ENCODE data around the gene HEMGN.
"Not testable (repeated sequence)": the region's sequence is repeated elsewhere in the genome, so short reads cannot be mapped to it uniquely, and the experiment has no call there.

HEMGN gene

DNA sequence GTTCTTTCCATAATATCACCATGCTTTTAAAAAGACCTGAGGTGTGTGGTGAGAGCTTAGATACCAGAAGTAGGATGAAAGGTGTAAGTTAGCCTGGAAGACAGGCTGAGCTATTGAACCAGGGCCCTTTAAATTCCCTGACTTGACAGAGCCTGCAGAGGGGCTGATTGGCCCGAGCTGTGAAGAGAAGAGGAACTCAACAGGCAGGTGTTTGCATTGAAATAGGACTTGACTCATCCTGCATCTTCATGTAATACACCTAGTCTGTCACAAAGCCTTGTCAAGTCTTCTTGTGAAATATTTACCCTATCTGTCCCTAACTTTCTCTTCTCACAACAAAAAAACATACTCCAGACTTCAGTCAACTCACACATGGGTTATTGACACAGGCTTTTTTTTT, 28.5 kb upstream of the HEMGN start:
- no peak for DNase-seq
- Histone ChIP-seq H3K4me3 (ENCODE audit: low read depth, low read length) (no peak overlapping the region), H3K27me3 (ENCODE audit: insufficient read depth, low read depth, severe bottlenecking) (no peaks in the 10 kb centered on the region), H3K27ac (no peak overlapping the region), H3K9me3 (ENCODE audit: severe bottlenecking) (no peaks in the 10 kb centered on the region), H3K36me3 (no peaks in the 10 kb centered on the region)
- TF ChIP-seq CTCF (IDR thresholded peaks at IDR 0.05; ENCODE audit: low read depth, low read length): no peak

- TF ChIP-seq CTCF (IDR thresholded peaks at IDR 0.05; ENCODE audit: low read depth, low read length): no peak
- no peak for DNase-seq
- Histone ChIP-seq H3K9me3 (ENCODE audit: severe bottlenecking) (no peaks in the 10 kb centered on the region), H3K27me3 (ENCODE audit: insufficient read depth, low read depth, severe bottlenecking) (no peaks in the 10 kb centered on the region), H3K36me3 (no peaks in the 10 kb centered on the region), H3K27ac (no peak overlapping the region), H3K4me3 (ENCODE audit: low read depth, low read length) (no peak overlapping the region)
These were observed 26.9 kb upstream of the HEMGN start for GRCh38 chr9:97964901-97965300.

DNA sequence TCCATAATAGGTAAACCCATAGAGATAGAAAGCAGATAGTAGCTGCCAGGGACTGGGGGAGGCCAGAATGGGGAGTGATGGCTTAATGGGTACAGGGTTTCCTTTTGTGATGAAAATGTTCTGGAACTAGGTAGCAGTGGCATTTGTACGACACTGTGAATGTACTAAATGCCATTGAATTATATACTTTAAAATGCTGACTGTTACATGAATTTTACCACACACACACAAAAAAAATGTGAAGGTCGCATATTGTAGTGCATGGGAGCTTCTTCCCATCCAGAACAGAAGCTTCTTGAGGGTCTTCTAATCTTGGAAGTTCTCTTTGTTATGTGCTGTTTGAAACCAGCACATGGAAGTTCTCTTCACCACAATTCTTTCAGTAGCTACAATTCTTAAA, 25.3 kb upstream of the HEMGN start:
- H3K4me3 ChIP-seq (ENCODE audit: low read depth, low read length): no peak overlapping the region
- no peaks in the 10 kb centered on the region for H3K36me3 ChIP-seq
- DNase-seq: no peak
- TF ChIP-seq CTCF (IDR thresholded peaks at IDR 0.05; ENCODE audit: low read depth, low read length): no peak
- no peaks in the 10 kb centered on the region for H3K27me3 ChIP-seq (ENCODE audit: insufficient read depth, low read depth, severe bottlenecking)
- no peaks in the 10 kb centered on the region for H3K9me3 ChIP-seq (ENCODE audit: severe bottlenecking)
- no peak overlapping the region for H3K27ac ChIP-seq

DNA sequence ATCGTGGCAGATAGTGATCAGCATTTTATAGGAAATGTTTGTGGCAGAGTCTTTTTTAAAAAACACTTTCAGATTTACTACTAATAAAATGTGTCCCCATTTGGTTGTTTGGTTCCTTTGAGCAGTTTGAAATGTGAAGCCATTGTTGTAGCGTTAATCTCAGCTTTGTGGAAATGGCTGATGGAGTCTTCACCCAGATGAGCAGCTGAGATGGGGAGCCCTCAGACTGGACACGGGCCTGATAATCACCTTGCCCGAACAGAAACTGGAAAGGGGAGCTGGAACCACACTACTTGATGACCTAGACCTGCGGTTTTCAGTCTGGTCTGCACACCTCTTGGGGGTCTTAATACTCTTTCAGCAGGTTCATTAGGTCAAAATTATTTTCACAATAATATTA, 24.6 kb upstream of the HEMGN start:
- Histone ChIP-seq H3K36me3 (no peaks in the 10 kb centered on the region), H3K27ac (no peak overlapping the region), H3K9me3 (ENCODE audit: severe bottlenecking) (no peaks in the 10 kb centered on the region), H3K27me3 (ENCODE audit: insufficient read depth, low read depth, severe bottlenecking) (no peaks in the 10 kb centered on the region), H3K4me3 (ENCODE audit: low read depth, low read length) (no peak overlapping the region)
- no peak for DNase-seq
- no peak for TF ChIP-seq CTCF (IDR thresholded peaks at IDR 0.05; ENCODE audit: low read depth, low read length)

GRCh38 chr9:97962136-97962535, 24.2 kb upstream of the HEMGN start:
- no peaks in the 10 kb centered on the region for H3K9me3 ChIP-seq (ENCODE audit: severe bottlenecking)
- H3K36me3 ChIP-seq: no peaks in the 10 kb centered on the region
- DNase-seq: no peak
- no peak overlapping the region for H3K4me3 ChIP-seq (ENCODE audit: low read depth, low read length)
- H3K27ac ChIP-seq: no peak overlapping the region
- H3K27me3 ChIP-seq (ENCODE audit: insufficient read depth, low read depth, severe bottlenecking): no peaks in the 10 kb centered on the region
- no peak for TF ChIP-seq CTCF (IDR thresholded peaks at IDR 0.05; ENCODE audit: low read depth, low read length)

- no peak for DNase-seq
- H3K9me3 ChIP-seq (ENCODE audit: severe bottlenecking): no peaks in the 10 kb centered on the region
- no peak overlapping the region for H3K27ac ChIP-seq
- no peaks in the 10 kb centered on the region for H3K36me3 ChIP-seq
- no peaks in the 10 kb centered on the region for H3K27me3 ChIP-seq (ENCODE audit: insufficient read depth, low read depth, severe bottlenecking)
- TF ChIP-seq CTCF (IDR thresholded peaks at IDR 0.05; ENCODE audit: low read depth, low read length): no peak
- no peak overlapping the region for H3K4me3 ChIP-seq (ENCODE audit: low read depth, low read length)
These were observed 23.4 kb upstream of the HEMGN start for GRCh38 chr9:97961361-97961760.

DNA sequence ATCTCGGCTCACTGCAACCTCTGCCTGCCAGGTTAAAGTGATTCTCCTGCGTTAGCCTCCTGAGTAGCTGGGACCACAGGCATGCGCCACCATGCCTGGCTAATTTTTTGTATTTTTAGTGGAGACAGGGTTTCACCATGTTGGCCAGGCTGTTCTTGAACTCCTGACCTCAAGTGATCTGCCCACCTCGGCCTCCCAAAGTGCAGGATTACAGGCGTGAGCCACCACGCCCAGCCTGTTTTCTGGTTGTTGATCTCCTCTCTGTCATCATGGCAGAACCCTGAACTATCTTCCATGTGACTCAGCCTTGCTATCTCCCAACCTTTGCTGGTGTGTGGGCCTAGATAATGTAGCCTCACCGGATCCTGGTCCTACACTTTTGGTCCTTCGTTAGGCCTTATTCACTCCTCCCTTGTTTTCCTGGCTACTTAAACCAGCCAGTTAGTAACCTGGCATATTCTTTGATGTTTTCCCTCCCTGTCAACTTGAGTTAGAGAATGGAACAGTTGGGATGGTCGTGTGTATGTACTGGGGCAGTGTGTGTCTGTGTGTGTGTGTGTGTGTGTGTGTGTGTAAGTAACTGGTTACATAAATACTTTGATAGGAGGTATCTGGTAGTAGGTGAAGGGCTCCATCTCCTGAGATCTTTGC, 22.8 kb upstream of the HEMGN start:
- DNase-seq; H3K9me3 ChIP-seq (ENCODE audit: severe bottlenecking); H3K27ac ChIP-seq; H3K27me3 ChIP-seq (ENCODE audit: insufficient read depth, low read depth, severe bottlenecking); H3K4me3 ChIP-seq (ENCODE audit: low read depth, low read length); H3K36me3 ChIP-seq: not testable (repeated sequence)

All from WERI-Rb-1 (cell line).